ENCODE results near the gene STKLD1. TPM values are rescaled to one million over a fixed set of nuclear protein-coding genes. Genes with fewer than 3 reads are reported as not detected.

STKLD1 gene
- total RNA-seq, 6 experiments from 2014 or later: 0.46 to 1.4 (median 0.68) TPM

GRCh38 chr9:133367778-133368177 lies 8.4 kb upstream of the STKLD1 start:
- H3K27ac Mint-ChIP-seq: no peak overlapping the region; the same call in 1 of the 2 replicates

GRCh38 chr9:133368249-133368881 lies 7.8 kb upstream of the STKLD1 start:
- no peak for TF ChIP-seq CTCF (IDR thresholded peaks at IDR 0.05)
- Mint-ChIP-seq H3K27ac (peak overlapping the region; percentile 29; the same call in 1 of the 2 replicates), H3K27me3 (ENCODE audit: insufficient read depth) (peaks cover 7% of the 10 kb centered on the region), H3K4me1 (ENCODE audit: low read depth) (peaks cover 47% of the 10 kb centered on the region), H3K4me3 (no peak overlapping the region), H3K36me3 (ENCODE audit: low read depth) (peaks cover 45% of the 10 kb centered on the region), H3K9me3 (no peaks in the 10 kb centered on the region)
- DNase-seq: no peak

More at GRCh38 chr9:133367778-133368177, 8.4 kb upstream of the STKLD1 start:
- H3K4me1 Mint-ChIP-seq (ENCODE audit: low read depth): peaks cover 47% of the 10 kb centered on the region
- no peak overlapping the region for H3K4me3 Mint-ChIP-seq
- DNase-seq: no peak
- peaks cover 49% of the 10 kb centered on the region for H3K36me3 Mint-ChIP-seq (ENCODE audit: low read depth)
- no peaks in the 10 kb centered on the region for H3K9me3 Mint-ChIP-seq
- H3K27me3 Mint-ChIP-seq (ENCODE audit: insufficient read depth): peaks cover 7% of the 10 kb centered on the region
- TF ChIP-seq CTCF (IDR thresholded peaks at IDR 0.05): no peak

- H3K36me3 Mint-ChIP-seq (ENCODE audit: low read depth): peaks cover 37% of the 10 kb centered on the region
- TF ChIP-seq CTCF (IDR thresholded peaks at IDR 0.05): no peak
- H3K27me3 Mint-ChIP-seq (ENCODE audit: insufficient read depth): peaks cover 7% of the 10 kb centered on the region
- peaks cover 48% of the 10 kb centered on the region for H3K4me1 Mint-ChIP-seq (ENCODE audit: low read depth)
- H3K9me3 Mint-ChIP-seq: no peaks in the 10 kb centered on the region
- DNase-seq: no peak
- no peak overlapping the region for H3K4me3 Mint-ChIP-seq
- H3K27ac Mint-ChIP-seq: no peak overlapping the region
Observed at GRCh38 chr9:133369422-133369821, 6.7 kb upstream of the STKLD1 start.

- Mint-ChIP-seq H3K27me3 (ENCODE audit: insufficient read depth) (peaks cover 10% of the 10 kb centered on the region), H3K36me3 (ENCODE audit: low read depth) (peaks cover 42% of the 10 kb centered on the region)
Observed at GRCh38 chr9:133369933-133370332, 6.2 kb upstream of the STKLD1 start.

GRCh38 chr9:133370685-133371084 lies 5.5 kb upstream of the STKLD1 start:
- no peak for TF ChIP-seq CTCF (IDR thresholded peaks at IDR 0.05)
- no peaks in the 10 kb centered on the region for H3K9me3 Mint-ChIP-seq
- H3K27me3 Mint-ChIP-seq (ENCODE audit: insufficient read depth): peaks cover 13% of the 10 kb centered on the region
- H3K36me3 Mint-ChIP-seq (ENCODE audit: low read depth): peaks cover 45% of the 10 kb centered on the region
- H3K4me3 Mint-ChIP-seq: no peak overlapping the region
- peaks cover 52% of the 10 kb centered on the region for H3K4me1 Mint-ChIP-seq (ENCODE audit: low read depth)
- DNase-seq: no peak
- H3K27ac Mint-ChIP-seq: peak overlapping the region; percentile 4; the same call in 1 of the 2 replicates

More at GRCh38 chr9:133369933-133370332, 6.2 kb upstream of the STKLD1 start:
- H3K4me1 Mint-ChIP-seq (ENCODE audit: low read depth): peaks cover 52% of the 10 kb centered on the region
- no peaks in the 10 kb centered on the region for H3K9me3 Mint-ChIP-seq
- TF ChIP-seq CTCF (IDR thresholded peaks at IDR 0.05): no peak
- 0 out of 2 replicates have a peak overlapping the region, but pooled peaks have one; percentile 4 for H3K27ac Mint-ChIP-seq
- no peak for DNase-seq
- no peak overlapping the region for H3K4me3 Mint-ChIP-seq

All from HFFc6 (cell line).